Fibroblast of mammary gland (primary cell): ENCODE results near the gene CD55.

Experiments
- DNase-seq: peaks from one replicate; pipeline ENCODE4 v3.0.0-alpha.2; 2010; ENCODE audit warnings: low read depth
- H3K4me3 ChIP-seq: 2 replicates; pipeline ENCODE4 v1.5.1; 2011; ENCODE audit warnings: low read depth, mild to moderate bottlenecking, low read length, moderate library complexity; ENCODE audit not compliant: control insufficient read depth
- TF ChIP-seq, protein P1 (sequence below): conservative IDR thresholded peaks from 2 replicates; pipeline ENCODE4 v1.5.1; 2011; ENCODE audit warnings: low read depth, low read length, inconsistent platforms; ENCODE audit not compliant: control insufficient read depth, insufficient read depth

The CD55 gene

DNA sequence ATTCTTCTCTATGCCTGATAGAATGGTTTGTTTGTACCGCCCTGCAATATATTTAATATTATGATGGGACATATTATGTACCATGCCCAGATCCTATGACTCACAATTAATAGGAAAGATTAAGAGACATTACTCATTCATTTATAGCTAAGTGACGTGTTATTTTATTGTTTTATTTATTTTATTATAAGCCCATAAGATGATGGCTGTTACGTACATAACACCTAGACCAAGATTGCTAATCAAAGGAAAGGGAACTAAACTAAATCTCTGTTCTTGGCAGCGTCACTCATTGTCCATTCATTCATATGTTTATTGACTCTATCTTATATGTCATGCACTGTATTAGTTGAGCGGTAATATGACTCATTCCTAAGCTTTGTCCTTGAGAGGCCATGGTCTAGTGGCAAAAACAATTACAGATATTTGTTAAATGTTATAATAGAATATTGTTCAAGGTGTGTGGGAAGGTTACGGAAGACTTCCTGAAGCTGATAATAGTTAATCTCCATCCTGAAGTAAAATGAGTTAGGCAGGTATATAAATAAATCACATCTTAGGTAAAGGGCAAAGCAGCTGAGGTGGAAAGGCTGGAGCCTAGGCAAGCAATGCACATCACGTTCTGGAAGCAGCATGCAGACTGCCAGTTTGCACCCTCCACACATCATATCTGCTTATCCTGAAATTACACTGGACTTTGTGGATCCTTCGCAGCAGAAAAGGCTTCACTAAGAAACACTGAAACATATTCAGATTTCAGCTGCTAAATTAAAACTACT is 16.6 kb upstream of the CD55 start:
- TF ChIP-seq, protein P1, sequence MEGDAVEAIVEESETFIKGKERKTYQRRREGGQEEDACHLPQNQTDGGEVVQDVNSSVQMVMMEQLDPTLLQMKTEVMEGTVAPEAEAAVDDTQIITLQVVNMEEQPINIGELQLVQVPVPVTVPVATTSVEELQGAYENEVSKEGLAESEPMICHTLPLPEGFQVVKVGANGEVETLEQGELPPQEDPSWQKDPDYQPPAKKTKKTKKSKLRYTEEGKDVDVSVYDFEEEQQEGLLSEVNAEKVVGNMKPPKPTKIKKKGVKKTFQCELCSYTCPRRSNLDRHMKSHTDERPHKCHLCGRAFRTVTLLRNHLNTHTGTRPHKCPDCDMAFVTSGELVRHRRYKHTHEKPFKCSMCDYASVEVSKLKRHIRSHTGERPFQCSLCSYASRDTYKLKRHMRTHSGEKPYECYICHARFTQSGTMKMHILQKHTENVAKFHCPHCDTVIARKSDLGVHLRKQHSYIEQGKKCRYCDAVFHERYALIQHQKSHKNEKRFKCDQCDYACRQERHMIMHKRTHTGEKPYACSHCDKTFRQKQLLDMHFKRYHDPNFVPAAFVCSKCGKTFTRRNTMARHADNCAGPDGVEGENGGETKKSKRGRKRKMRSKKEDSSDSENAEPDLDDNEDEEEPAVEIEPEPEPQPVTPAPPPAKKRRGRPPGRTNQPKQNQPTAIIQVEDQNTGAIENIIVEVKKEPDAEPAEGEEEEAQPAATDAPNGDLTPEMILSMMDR = no peak
- no peak overlapping the region for H3K4me3 ChIP-seq
- DNase-seq = peak; percentile 68

DNA sequence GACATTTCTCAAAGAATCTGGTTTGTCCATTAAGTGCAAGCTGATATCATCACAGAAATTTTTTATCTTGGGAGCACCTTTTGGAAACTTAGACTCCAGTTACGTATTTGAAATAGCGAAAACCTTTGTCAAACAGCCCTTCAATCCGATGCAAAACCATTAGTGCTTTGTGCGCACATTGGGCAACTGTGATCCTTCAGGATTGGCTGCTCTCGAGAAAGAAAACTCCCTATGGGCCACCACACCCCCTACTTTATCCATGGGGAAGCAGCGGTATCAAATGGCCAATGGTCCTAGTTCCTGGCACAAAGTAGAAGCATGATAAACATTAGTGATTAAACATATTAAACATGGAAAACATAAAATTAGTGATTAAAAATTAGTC is 16.0 kb upstream of the CD55 start:
- H3K4me3 ChIP-seq = no peak overlapping the region
- TF ChIP-seq, protein P1 = no peak
- DNase-seq = no peak

DNA sequence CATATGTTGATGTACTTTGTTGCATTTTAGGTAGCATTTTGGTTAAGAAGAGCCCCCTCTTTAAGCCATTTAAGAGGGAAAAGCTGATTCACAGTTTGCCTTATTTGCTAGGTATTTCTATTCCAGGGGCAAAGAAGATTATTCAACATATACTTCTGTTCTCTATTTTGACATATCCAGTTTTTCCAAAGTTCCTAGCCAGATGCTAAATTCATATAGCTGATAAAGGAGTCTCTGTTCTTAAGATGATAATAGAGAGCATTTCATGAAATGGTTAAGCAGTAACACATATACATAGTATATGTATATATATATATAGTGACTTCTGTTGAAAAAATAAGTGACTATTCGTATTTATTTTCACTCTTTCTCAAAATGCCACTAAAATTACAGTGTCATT is 15.5 kb upstream of the CD55 start:
- no peak overlapping the region for H3K4me3 ChIP-seq
- no peak for DNase-seq
- TF ChIP-seq, protein P1 = no peak

DNA sequence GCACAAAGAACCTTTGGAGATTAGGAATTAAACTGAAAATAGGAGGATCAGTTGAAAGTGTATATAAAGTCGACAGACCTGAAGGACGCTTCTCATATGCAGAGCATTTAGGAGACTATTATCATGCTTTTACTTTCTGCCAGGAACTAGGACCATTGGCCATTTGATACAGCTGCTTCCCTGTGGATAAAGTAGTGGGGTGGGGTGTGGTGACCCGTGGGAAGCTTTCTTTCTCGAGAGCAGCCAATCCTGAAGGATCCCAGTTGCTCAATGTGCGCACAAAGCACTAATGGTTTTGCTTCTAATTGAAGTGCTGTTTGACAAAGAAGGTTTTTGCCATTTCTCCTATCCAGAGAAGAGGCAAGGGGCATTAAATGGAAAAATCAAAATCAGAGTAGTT is 14.9 kb upstream of the CD55 start:
- TF ChIP-seq, protein P1 = no peak
- H3K4me3 ChIP-seq = no peak overlapping the region
- no peak for DNase-seq

DNA sequence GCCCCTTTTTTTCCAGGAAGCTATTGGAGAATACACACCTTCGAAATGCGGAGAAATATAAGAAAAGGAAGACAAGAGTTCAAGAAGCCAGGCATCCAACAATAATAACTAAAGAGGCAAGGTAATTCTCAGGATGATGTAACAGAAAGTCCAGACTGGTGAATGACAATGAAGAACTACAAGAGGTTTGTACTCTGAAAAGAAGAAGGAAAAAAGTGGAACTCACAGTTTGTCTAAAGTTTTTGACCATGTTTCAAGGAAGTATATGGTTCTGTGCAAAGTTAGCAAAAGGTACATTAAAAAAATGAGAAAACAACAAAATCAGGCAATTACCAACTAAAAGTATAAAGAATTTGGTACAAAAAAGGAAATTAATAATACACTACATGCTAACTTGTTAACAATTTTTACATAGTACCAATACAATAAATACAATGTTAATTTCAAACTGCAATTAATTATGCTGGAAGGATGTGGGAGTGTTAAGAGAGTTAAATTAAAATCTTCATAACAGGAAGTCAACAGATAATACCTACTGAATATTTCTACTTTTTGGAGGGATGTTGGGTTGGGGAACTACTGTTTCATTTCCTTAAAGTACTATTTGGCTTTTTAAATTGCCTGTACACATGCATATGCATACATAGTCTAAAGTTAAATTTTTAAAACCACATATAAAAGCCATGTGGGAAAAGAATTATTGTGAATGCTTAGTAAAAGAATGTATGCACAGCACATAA is 12.9 kb upstream of the CD55 start:
- no peak for DNase-seq
- no peak overlapping the region for H3K4me3 ChIP-seq
- TF ChIP-seq, protein P1 = no peak

GRCh38 chr1:207309745-207310273 is 11.7 kb upstream of the CD55 start:
- no peak overlapping the region for H3K4me3 ChIP-seq
- peak; percentile 61 for DNase-seq
- TF ChIP-seq, protein P1 = no peak
